Chondrocyte (in vitro differentiated cells): ENCODE results near the gene PRG3. TPM values are rescaled to one million over a fixed set of nuclear protein-coding genes. Genes with fewer than 3 reads are reported as not detected.
"Not testable (repeated sequence)": the region's sequence is repeated elsewhere in the genome, so short reads cannot be mapped to it uniquely, and the experiment has no call there.

Source experiments
- DNase-seq: peaks from one replicate; pipeline ENCODE4 v3.0.0; 2021; ENCODE audit warnings: mixed read lengths, low spot score
- H3K27ac Mint-ChIP-seq: one replicate; pipeline ENCODE4 v1.8.0; 2021; ENCODE audit warnings: mild to moderate bottlenecking, moderate library complexity, mixed read lengths; ENCODE audit not compliant: unreplicated experiment
- H3K27me3 Mint-ChIP-seq: 2 replicates; pipeline ENCODE4 v1.8.0; 2021; ENCODE audit warnings: low read depth, mixed read lengths
- H3K36me3 Mint-ChIP-seq: 2 replicates; pipeline ENCODE4 v1.8.0; 2021; ENCODE audit warnings: low read depth, mixed read lengths
- H3K4me1 Mint-ChIP-seq: 2 replicates; pipeline ENCODE4 v1.8.0; 2021; ENCODE audit warnings: low read depth, mild to moderate bottlenecking, mixed read lengths
- H3K4me3 Mint-ChIP-seq: one replicate; pipeline ENCODE4 v1.8.0; 2021; ENCODE audit warnings: mild to moderate bottlenecking, moderate library complexity, mixed read lengths; ENCODE audit not compliant: unreplicated experiment
- H3K9me3 Mint-ChIP-seq: 2 replicates; pipeline ENCODE4 v1.8.0; 2021; ENCODE audit warnings: low read depth, mixed read lengths
- total RNA-seq: library from RNA; stranded (reverse); gene quantifications from 3 replicates; pipeline ENCODE4 v1.2.1, GENCODE V29; 2021
- TF ChIP-seq, protein P1 (sequence below): fragments of 200-600 bp; sonication (generic); IDR thresholded peaks from 2 replicates; pipeline ENCODE4 v1.5.0; 2021; ENCODE audit warnings: antibody characterized with exemption, mild to moderate bottlenecking, moderate library complexity

PRG3 gene
- total RNA-seq, 1 donor from 2014 or later, result not detected

DNA sequence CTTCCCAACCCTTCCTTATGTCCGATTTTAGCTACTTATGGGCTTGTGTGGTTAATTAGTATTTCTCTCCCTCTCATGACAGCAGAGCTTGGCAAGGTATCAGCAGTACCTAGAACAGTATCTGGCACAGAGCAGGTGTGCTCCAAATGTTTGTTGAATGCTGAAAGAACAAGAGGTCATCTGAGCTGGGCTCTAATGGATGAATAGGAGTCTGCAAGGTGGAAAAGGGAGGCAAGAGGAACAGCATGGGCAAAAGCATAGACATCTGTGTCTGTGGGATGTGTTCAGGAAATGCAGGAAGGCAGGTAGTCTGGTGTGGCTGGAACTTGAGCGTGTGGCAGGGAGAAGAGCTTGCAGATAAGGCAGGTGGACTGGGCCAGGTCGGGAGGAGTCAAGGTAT, 19.0 kb downstream of the PRG3 start:
- H3K27me3 Mint-ChIP-seq, result peaks cover 41% of the 10 kb centered on the region
- H3K9me3 Mint-ChIP-seq, result no peaks in the 10 kb centered on the region
- H3K4me1 Mint-ChIP-seq, result peaks cover 4% of the 10 kb centered on the region
- TF ChIP-seq, protein P1, sequence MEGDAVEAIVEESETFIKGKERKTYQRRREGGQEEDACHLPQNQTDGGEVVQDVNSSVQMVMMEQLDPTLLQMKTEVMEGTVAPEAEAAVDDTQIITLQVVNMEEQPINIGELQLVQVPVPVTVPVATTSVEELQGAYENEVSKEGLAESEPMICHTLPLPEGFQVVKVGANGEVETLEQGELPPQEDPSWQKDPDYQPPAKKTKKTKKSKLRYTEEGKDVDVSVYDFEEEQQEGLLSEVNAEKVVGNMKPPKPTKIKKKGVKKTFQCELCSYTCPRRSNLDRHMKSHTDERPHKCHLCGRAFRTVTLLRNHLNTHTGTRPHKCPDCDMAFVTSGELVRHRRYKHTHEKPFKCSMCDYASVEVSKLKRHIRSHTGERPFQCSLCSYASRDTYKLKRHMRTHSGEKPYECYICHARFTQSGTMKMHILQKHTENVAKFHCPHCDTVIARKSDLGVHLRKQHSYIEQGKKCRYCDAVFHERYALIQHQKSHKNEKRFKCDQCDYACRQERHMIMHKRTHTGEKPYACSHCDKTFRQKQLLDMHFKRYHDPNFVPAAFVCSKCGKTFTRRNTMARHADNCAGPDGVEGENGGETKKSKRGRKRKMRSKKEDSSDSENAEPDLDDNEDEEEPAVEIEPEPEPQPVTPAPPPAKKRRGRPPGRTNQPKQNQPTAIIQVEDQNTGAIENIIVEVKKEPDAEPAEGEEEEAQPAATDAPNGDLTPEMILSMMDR, result no peak
- no peaks in the 10 kb centered on the region for H3K36me3 Mint-ChIP-seq
- no peak overlapping the region for H3K27ac Mint-ChIP-seq
- H3K4me3 Mint-ChIP-seq, result no peak overlapping the region
- no peak for DNase-seq

DNA sequence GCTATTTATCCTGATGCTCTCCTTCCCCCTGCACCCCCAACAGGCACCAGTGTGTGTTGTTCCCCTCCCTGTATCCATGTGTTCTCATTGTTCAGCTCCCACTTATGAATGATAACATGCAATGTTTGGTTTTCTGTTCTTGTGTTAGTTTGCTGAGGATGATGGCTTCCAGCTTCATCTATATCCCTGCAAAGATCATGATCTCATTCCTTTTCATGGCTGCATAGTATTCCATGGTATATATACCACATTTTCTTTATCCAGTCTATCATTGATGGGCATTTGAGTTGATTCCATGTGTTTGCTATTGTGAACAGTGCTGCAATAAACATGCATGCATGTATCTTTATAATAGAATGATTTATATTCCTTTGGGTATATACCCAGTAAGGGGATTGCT, 19.5 kb downstream of the PRG3 start:
- DNase-seq, H3K4me3 Mint-ChIP-seq, H3K36me3 Mint-ChIP-seq, H3K27ac Mint-ChIP-seq, H3K9me3 Mint-ChIP-seq, H3K4me1 Mint-ChIP-seq: not testable (repeated sequence)
- H3K27me3 Mint-ChIP-seq, result peaks cover 37% of the 10 kb centered on the region

DNA sequence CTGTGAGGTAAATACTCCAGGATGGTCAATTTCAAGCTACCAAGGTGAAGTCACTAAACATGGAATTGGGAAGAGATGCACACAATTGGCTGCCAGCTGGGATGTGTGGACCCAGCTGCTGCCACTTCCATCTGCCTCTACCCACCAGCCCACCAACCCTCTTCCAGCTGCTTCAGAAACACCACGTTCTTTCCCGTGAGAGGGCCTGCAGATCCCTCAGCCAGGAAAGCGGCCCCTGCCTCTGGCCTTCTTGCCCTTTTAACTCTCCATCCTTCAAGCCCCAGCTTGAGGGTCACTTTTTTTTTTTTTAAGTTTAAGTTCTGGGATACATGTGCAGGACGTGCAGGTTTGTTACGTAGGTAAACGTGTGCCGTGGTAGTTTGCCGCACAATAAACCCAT, 20.0 kb downstream of the PRG3 start:
- no peak for DNase-seq
- Mint-ChIP-seq H3K4me1 (peaks cover 4% of the 10 kb centered on the region), H3K9me3 (no peaks in the 10 kb centered on the region), H3K36me3 (no peaks in the 10 kb centered on the region), H3K4me3 (no peak overlapping the region), H3K27me3 (peaks cover 33% of the 10 kb centered on the region), H3K27ac (no peak overlapping the region)
- TF ChIP-seq, protein P1, result no peak

DNA sequence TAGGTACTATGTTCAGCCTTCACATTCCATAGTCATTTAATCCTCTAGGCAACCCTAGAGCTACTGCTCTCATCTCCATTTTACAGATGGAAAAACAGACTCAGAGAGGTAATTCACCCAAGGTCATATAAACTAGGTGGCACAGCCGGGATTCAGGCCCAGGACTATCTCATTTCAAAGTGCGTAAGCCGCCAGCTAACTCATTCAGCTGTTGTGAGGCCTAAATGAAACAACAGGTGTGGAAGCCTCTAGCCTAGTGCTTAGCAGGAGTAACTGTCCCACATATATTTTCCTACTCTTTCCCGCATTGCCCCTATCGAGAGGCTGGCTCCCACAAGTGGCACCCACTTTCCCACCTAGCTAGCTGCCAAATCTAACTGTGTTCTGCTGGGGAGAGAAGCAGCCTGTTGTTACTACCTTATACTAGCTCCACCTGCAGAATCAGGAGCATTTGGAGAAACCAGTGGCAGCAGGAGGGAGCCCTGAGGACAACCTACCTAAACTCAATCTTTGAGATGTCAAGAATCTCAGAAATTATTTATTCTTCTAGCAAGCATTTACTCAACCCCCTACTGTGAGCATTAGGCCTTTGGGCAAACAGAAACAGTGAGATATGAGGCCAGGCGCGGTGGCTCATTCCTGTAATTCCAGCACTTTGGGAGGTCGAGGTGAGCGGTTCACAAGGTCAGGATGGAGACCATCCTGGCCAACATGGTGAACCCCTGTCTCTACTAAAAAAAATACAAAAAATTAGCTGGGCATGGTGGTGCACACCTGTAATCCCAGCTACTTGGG, 20.9 kb downstream of the PRG3 start:
- H3K27me3 Mint-ChIP-seq, result peaks cover 28% of the 10 kb centered on the region
- no peak overlapping the region for H3K4me3 Mint-ChIP-seq
- H3K27ac Mint-ChIP-seq, result no peak overlapping the region
- no peaks in the 10 kb centered on the region for H3K9me3 Mint-ChIP-seq
- H3K36me3 Mint-ChIP-seq, result no peaks in the 10 kb centered on the region
- H3K4me1 Mint-ChIP-seq, result peaks cover 4% of the 10 kb centered on the region
- DNase-seq, result no peak
- TF ChIP-seq, protein P1, result no peak

DNA sequence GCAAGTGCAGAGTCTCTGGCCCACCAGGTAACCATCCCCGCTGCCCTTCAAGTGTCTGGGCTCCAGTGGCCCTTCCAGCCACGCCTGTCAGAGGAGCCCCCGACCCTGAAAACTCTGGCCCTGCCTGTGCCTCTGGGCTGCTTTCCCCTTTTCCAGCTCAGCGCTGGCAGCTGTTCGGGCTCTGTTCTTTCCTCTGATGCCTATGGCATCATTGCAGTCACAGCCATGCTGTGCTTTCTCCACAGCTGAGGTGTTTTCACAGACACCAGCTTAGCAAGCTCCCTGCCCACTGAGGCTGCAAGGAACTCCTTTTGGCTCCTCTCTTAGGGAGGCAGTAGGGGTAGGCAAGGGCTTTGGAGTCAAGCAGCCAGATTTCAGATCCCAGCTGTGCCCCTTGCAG, 21.6 kb downstream of the PRG3 start:
- H3K4me3 Mint-ChIP-seq, result no peak overlapping the region
- H3K9me3 Mint-ChIP-seq, result no peaks in the 10 kb centered on the region
- H3K36me3 Mint-ChIP-seq, result no peaks in the 10 kb centered on the region
- H3K27me3 Mint-ChIP-seq, result peaks cover 26% of the 10 kb centered on the region
- H3K4me1 Mint-ChIP-seq, result peaks cover 4% of the 10 kb centered on the region
- TF ChIP-seq, protein P1, result no peak
- no peak for DNase-seq
- H3K27ac Mint-ChIP-seq, result no peak overlapping the region

DNA sequence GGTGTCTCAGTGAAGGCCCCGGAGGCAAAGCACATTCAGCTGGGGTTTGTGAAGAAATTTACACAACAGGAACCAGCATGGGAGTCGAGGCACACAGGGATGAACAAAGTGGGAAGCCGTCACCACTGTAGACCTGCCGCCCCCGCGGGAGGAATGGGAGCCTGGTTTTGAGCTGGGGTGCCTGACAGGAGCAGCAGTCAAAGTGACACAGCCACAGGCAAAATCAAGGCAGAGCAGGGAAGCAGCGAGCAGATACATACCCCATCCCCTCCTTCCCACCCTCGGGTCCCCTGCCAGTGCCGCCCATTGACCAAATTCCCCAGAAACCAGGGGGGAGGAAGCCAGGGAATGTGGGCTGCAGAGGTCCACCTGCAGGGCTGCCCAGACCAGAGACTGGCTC, 22.0 kb downstream of the PRG3 start:
- H3K4me1 Mint-ChIP-seq, result peaks cover 4% of the 10 kb centered on the region
- DNase-seq, result no peak
- no peaks in the 10 kb centered on the region for H3K36me3 Mint-ChIP-seq
- no peak overlapping the region for H3K27ac Mint-ChIP-seq
- TF ChIP-seq, protein P1, result no peak
- H3K27me3 Mint-ChIP-seq, result peaks cover 23% of the 10 kb centered on the region
- no peak overlapping the region for H3K4me3 Mint-ChIP-seq
- no peaks in the 10 kb centered on the region for H3K9me3 Mint-ChIP-seq
